AG04449 (cell line): ENCODE measurements around the gene CDX1.

Experiments
- CTCF ChIA-PET: fragments of 350-600 bp; formaldehyde crosslinking; extraction: SDS; loops from one replicate; lab custom pipeline; 2021; ENCODE audit warnings: antibody characterized with exemption; lab: Yijun Ruan, JAX
- POLR2A ChIA-PET: fragments of 400-600, 350-600 bp; formaldehyde crosslinking; extraction: SDS; loops from one replicate; lab custom pipeline; 2020; ENCODE audit warnings: antibody characterized with exemption, inconsistent platforms; lab: Yijun Ruan, JAX
- DNase-seq: peaks from one replicate; pipeline ENCODE4 v3.0.0-alpha.2; 2010; ENCODE audit warnings: low read depth, low spot score
- H3K4me3 ChIP-seq: 2 replicates; pipeline ENCODE4 v1.5.1; 2011; ENCODE audit warnings: low read depth, mild to moderate bottlenecking, control low read depth, low read length
- CTCF ChIP-seq: IDR thresholded peaks from one replicate; pipeline ENCODE4 v1.5.1; 2011; ENCODE audit warnings: mild to moderate bottlenecking, moderate library complexity, low read length, control low read depth, inconsistent platforms; ENCODE audit not compliant: insufficient read depth; ENCODE audit errors: missing control alignments

CDX1 gene

DNA sequence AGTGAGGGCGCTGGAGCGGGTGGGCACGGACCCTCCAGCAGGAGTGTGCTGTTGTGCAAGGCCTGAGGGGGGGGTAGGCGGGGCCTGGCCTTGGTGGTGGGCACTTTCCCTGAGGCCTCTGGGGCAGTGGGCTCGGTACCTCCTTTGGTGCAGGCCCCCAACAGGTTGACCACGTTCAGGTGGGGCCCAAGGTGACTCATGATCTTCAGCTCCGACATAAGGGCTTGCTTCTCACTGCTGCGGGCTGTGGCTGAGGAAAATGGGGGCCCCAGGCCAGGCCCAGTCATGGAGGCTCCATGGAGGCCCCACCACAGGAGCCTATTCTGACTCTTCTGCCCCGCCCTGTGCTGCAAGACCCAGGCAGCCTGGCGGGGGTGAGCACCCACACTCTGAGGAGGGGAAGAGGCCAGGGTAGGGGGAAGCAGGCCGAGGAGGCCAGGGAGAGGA is 42.4 kb upstream of the CDX1 start:
- POLR2A ChIA-PET, result no interaction called here
- CTCF ChIA-PET, result interaction anchor here (2.5 to 4.9 kb wide), 2 partner anchors 12 to 91 kb away, joined by 11 to 17 read pairs; no protein-coding TSS in a partner anchor
- TF ChIP-seq CTCF, result no peak
- no peak overlapping the region for H3K4me3 ChIP-seq
- no peak for DNase-seq

GRCh38 chr5:150124596-150124995 is 42.0 kb upstream of the CDX1 start:
- DNase-seq, result no peak
- no peak overlapping the region for H3K4me3 ChIP-seq
- ChIA-PET POLR2A (no interaction called here), CTCF (interaction anchor here (4.9 to 16.8 kb wide), 2 partner anchors 13 to 94 kb away, joined by 17 to 222 read pairs; no protein-coding TSS in a partner anchor)
- TF ChIP-seq CTCF, result no peak

- CTCF ChIA-PET, result interaction anchor here (0.8 to 16.8 kb wide), 7 partner anchors 11 to 291 kb away, joined by 3 to 222 read pairs (median 4); no protein-coding TSS in a partner anchor
- POLR2A ChIA-PET, result interaction anchor here (1.4 kb wide), 1 partner anchor 11 kb away, joined by 4 read pairs; no protein-coding TSS in a partner anchor
- no peak for TF ChIP-seq CTCF
- H3K4me3 ChIP-seq, result no peak overlapping the region
- no peak for DNase-seq
Observed at GRCh38 chr5:150125334-150125733, 41.2 kb upstream of the CDX1 start.

GRCh38 chr5:150126199-150126920 is 40.2 kb upstream of the CDX1 start:
- TF ChIP-seq CTCF, result no peak
- H3K4me3 ChIP-seq, result no peak overlapping the region
- DNase-seq, result no peak
- ChIA-PET POLR2A (interaction anchor here (1.0 to 1.4 kb wide), 2 partner anchors 10 to 30 kb away, joined by 3 to 4 read pairs; partner anchors contain the start of gene PDGFRB), CTCF (interaction anchor here (0.8 to 16.8 kb wide), 7 partner anchors 10 to 92 kb away, joined by 3 to 222 read pairs (median 4); no protein-coding TSS in a partner anchor)

DNA sequence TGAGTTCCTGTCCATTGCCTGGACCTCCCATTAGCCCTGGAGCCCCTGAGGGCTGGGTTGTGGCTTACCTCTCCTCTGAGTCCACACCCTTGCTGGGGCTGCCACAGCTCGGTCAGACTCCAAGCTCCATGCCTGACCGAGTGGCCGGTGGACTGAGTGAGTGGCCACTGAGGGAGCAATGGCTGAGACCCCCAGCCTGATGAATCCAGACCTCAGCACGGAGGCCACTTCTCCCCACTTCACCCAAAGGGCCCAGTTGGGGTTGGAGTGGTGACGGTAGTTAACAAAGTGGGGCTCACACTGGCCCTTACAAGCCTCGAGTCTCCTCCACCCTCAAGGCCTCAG is 39.7 kb upstream of the CDX1 start:
- ChIA-PET POLR2A (interaction anchor here (1.0 kb wide), 1 partner anchor 29 kb away, joined by 3 read pairs; the partner anchor contains the start of gene PDGFRB), CTCF (interaction anchor here (1.1 to 16.8 kb wide), 6 partner anchors 15 to 91 kb away, joined by 3 to 222 read pairs (median 12); no protein-coding TSS in a partner anchor)
- DNase-seq, result no peak
- H3K4me3 ChIP-seq, result no peak overlapping the region
- TF ChIP-seq CTCF, result no peak

- TF ChIP-seq CTCF, result no peak
- ChIA-PET POLR2A (no interaction called here), CTCF (interaction anchor here (0.6 to 16.8 kb wide), 17 partner anchors 11 to 104 kb away, joined by 3 to 222 read pairs (median 4); no protein-coding TSS in a partner anchor)
- H3K4me3 ChIP-seq, result no peak overlapping the region
- no peak for DNase-seq
Observed at GRCh38 chr5:150129454-150129812, 37.1 kb upstream of the CDX1 start.
